GM21360 (cell line): Measurements from ENCODE around the gene FHIT.

Source experiments
- ATAC-seq: cut with Tn5 transposase; IDR thresholded peaks from one replicate; pipeline ENCODE4 v1.9.1; 2021; ENCODE audit warnings: mild to moderate bottlenecking, moderate library complexity; ENCODE audit not compliant: unreplicated experiment

The FHIT gene

GRCh38 chr3:60779637-60780036 lies 471.6 kb downstream of the FHIT start:
- ATAC-seq: no peak

GRCh38 chr3:60775985-60776384 lies 475.3 kb downstream of the FHIT start:
- ATAC-seq: no peak

DNA sequence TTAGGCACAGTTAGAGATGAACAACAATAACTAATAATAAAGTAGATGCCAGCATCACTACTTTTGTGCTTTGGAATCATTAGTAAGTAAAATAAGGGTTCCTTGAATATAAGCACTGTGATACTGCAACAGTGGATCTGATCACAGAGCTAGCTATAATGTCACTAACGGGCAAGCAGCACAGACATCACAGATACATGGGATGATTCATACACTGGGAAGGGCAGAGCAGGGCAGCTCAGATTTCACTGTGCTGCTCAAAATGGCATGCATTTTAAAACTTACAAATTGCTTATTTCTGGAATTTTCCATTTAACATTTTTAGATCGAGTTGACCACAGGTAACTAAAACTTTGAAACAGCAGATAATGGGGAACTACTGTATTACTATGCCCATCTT lies 476.6 kb downstream of the FHIT start:
- ATAC-seq: no peak

- no peak for ATAC-seq
These were observed 478.7 kb downstream of the FHIT start for GRCh38 chr3:60772584-60772983.

DNA sequence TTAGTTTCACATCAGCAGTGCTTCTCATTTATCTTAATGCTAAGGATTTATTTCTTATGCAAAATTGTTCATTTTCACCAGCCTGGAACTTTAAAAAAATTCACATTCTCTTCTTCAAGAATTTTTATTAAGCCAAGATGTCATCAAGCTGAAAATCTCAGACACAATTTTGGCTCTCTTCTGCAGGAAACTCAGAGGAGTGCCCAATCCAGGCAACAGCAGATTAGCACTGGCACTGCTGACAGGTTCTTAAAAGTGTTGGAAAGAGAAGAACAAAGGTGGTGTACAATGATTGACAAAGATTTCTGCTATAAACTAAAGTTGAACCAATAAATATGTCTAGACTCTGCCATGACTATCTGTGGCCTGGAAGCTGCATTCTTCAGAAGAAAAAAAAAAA lies 479.5 kb downstream of the FHIT start:
- no peak for ATAC-seq

- ATAC-seq: no peak
These were observed 480.7 kb downstream of the FHIT start for GRCh38 chr3:60770532-60770931.

DNA sequence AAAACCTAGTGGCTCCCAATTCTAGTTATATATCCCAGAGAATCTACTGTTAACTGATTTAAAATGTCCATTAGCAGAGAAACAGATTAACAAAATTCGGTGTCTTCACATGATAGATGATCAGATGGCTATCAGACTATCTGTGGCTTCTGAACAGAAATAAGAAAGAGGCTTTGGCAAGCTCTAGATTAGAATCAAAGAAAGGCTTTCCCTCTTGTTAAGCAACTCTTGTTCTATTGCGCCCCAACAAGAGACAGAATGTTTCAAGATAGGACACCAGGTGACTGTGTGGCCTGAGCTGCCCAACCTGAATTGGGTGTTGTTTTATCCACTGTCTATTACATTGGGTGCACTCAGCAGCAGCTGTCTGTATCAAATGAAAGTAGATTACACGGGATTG lies 483.7 kb downstream of the FHIT start:
- ATAC-seq: no peak

DNA sequence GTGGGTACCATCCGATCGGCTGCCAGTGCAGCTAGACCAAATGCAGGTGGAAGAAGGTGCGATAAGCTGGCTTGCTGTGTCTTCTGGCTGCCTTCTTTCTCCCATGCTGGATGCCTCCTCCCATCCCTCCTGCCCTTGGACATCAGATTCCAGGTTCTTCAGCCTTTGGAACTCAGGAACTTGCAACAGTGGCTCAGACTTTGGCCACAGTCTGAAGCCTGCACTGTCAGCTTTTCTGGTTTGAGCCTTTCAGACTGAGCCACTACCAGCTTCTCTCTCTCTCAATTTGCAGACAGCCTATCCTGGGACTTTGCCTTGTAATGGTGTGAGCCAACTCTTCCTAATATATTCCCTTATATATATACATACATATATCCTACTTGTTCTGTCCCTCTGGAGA lies 485.5 kb downstream of the FHIT start:
- ATAC-seq: no peak

DNA sequence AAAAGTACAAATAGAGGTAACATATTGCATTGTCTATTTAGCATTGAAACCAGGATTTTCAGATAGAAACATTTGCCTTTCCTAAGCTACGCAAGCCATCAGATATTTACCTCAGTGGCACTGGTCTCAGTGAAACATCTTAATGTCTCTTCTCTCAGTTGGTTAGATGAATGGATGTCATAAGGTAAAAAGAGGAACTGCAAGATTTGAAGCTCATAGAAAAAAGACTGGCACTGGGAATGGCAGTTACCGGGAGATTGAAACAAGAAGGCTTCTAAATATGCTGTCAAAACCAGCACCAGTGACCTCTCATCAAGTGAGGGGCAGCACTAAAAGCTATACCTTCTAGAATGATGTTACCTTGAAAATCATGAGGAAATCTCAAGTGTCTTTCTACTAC lies 486.4 kb downstream of the FHIT start:
- no peak for ATAC-seq

GRCh38 chr3:60760145-60760544 lies 491.1 kb downstream of the FHIT start:
- ATAC-seq: no peak

GRCh38 chr3:60759439-60759838 lies 491.8 kb downstream of the FHIT start:
- no peak for ATAC-seq

DNA sequence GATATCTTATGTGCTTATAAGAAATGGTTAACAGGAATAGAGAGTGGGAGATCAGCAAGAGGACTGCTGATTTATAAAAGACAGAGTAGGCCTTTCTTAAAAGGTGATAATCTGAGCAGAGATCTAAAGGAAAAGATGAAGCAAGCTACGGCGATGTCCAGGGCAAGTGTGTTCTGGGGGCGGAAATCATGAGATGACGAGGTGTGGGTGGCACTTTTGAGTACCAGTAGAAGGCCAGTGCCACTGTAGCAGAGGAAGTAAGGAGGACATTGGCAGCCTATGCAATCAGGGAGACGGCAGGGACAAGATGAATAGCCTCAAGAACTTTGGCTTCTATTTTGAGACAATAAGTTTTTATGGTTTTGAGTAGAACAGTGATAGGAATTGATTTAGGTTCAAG lies 492.4 kb downstream of the FHIT start:
- no peak for ATAC-seq

- ATAC-seq: no peak
These were observed 493.1 kb downstream of the FHIT start for GRCh38 chr3:60758171-60758570.

- ATAC-seq: no peak
These were observed 493.5 kb downstream of the FHIT start for GRCh38 chr3:60757724-60758123.

- no peak for ATAC-seq
These were observed 494.8 kb downstream of the FHIT start for GRCh38 chr3:60756241-60757030.

DNA sequence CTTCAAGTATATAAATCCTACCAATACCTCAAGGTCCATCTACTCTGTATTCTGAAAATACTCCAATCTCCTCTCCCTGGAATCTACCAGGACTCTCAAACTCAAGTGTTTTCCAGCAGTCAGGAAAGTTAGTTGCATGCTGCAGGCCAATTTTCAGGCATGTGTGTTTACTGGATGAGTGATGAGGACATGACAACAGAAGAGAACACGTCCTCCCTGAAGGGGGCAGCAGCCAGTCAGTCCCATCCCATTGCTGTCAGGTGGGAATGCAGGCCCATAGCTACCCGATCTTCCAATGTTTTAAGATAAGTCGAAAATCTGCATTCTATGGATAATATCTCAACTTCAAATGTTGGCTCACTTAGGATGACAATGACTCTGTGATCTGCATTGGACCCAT lies 496.2 kb downstream of the FHIT start:
- ATAC-seq: no peak

DNA sequence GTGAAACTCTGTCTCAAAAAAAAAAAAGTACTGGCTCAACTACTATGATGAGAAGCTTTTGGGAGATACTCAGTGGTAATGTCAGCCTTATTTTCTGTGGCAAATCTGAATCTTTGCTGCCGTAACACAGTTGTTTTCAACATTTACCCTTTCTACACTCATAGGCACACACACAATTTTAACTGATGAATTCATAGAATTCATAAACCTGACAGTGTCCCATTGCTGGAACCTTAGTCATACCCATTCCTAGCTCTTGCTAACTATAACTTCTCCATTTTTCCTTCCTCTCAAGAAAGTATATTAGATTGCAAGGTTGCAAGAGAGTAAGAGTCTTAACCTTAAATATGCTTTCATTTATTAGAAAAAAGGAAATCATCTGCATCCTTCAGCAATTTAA lies 496.6 kb downstream of the FHIT start:
- no peak for ATAC-seq

- no peak for ATAC-seq
These were observed 498.4 kb downstream of the FHIT start for GRCh38 chr3:60752809-60753208.

DNA sequence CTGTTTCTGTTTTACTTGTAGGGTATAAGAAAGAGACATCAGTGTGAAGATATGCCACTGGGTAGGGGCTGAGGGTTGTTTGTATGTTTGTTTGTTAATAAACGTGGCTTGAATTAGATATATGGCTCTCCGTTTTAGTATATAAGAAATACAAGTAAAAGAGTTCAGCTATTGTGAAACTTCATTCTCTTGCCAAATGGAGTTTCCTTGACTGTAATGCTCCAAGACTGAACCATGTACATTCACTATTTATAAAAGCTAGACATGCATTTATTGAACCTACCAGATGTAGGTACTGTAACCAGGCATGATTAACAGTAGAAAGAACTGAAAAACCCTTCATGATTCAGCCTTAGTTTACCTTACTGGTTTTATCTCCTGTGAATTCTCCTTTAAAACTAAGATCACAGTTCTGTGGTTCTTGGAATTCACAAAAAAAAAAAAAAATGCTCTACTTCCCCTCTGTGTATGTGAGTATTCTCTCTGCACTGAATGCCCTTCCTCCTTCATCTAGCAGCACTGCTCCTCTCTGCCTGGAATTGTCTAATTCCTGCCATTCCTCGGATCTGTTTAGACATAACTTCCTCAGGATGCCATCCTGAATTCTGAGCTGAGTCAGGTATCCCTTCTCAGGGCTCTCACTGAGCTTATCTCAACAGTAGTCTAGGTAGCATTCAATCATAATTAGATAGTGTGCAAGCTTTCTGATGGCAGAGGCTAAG lies 504.4 kb downstream of the FHIT start:
- ATAC-seq: no peak

DNA sequence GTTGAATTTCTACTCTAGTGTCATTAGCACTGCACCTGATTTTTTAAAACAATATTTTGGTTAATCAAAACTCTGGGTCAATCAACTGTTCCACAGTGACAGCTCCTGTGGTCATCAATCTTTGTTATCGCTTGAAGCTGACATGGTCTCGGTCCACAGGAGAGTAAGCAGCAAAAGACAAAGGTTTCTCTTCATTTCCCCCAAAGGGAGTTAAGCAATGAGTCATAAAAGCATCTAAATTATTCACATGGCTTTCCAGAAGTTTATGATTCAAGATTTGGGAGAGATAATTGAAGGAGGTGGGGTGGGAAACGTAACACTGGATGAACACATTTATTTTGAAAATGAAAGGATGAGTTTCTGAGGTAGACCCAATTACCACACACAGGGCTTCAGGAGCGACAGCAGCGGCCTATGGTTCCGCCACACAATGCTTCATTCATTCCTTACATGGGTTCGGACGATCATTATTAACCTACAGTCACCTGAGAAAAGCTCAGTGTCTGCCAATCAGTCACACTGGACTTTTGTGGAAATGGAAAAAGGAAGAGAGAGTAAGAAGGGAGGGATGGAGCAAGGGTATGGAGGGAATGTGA lies 505.1 kb downstream of the FHIT start:
- ATAC-seq: no peak

GRCh38 chr3:60743631-60744164 lies 507.6 kb downstream of the FHIT start:
- ATAC-seq: no peak

DNA sequence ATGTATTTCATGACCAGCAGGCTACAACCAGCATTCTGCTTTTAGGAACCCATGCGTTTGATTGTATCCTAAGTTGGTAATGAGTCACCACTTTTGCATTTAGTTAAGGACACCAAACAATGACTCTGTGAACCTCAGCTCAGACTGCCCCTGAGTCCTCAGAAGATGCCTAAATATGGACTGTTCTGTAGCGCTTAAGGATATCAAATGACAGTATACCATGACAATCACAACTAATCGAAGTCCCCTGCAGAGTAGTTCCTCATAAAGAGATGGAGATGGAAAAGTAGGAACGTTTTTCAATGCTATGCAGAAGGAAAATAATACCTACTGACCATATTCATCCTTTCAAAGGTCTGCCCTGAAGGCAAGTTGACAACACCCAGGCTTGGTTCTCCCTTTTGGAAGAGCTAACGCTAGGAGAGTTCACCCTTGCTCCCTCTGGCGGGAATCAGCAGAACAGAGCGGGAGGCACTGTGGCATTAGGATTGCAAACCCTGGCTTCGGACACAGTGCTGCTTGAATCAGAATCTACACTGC lies 508.6 kb downstream of the FHIT start:
- no peak for ATAC-seq
